Measurements from ENCODE around the gene LRRC46. TPM values are rescaled to one million over a fixed set of nuclear protein-coding genes. Genes with fewer than 3 reads are reported as not detected.

Gene LRRC46
- total RNA-seq, 1 donor from 2014 or later: 0.30 TPM

DNA sequence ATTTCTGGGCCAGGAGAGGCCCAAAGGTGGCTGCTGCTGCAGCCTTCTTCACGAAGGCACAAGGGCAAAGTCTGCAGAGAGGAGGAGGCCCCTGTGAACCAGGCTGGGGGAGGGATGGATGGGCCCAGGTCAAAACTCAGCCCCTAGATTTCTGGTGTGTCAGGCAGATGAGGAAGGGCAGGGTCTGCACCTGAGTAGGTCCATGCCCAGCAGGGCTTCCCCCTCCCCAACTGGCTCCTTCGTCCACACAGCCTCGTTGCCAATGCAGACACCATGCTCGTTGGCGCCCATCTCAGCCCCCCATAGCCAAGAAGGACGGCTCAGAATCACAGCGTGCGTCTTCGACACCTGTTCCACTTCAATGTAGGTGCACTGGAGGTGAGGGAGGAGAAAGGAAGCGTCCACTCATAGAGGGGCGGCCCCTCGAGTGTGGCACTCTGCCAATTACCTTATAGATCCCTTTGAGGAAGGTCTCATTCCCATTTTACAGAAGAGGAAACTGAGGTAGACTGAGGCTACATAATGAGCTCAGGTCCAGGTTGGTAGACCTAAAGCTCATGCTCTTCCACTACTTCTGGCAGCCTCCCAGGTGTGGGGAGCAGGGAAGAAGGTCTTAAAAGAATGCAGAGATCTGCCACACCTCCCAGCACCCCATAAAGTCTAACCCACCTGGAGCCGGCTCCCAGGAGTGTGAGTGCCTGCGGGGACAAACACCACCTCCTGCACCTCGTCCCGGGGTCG lies 8.7 kb downstream of the LRRC46 start:
- Mint-ChIP-seq H3K4me1 (ENCODE audit: low read depth, unreplicated experiment) (peaks cover 24% of the 10 kb centered on the region), H3K9me3 (ENCODE audit: unreplicated experiment) (no peaks in the 10 kb centered on the region), H3K27ac (ENCODE audit: unreplicated experiment) (no peak overlapping the region), H3K27me3 (ENCODE audit: low read depth, unreplicated experiment) (peaks cover 2% of the 10 kb centered on the region), H3K4me3 (ENCODE audit: unreplicated experiment) (peak overlapping the region; percentile 93), H3K36me3 (ENCODE audit: low read depth, unreplicated experiment) (peaks cover 11% of the 10 kb centered on the region)
- Histone ChIP-seq H3K79me2 (ENCODE audit: insufficient read depth, low read length) (no peaks in the 10 kb centered on the region), H3K4me2 (ENCODE audit: low read length) (peak overlapping the region; percentile 94), H3K9ac (ENCODE audit: low read length) (peak overlapping the region; percentile 83), H3K27me3 (ENCODE audit: insufficient read depth, low read length) (peaks cover 3% of the 10 kb centered on the region), H3K36me3 (ENCODE audit: insufficient read depth, low read length) (no peaks in the 10 kb centered on the region), H4K20me1 (ENCODE audit: insufficient read depth, low read length) (no peaks in the 10 kb centered on the region), H2AFZ (ENCODE audit: low read depth, low read length) (peak overlapping the region; percentile 94), H3K4me3 (ENCODE audit: insufficient read depth, low read depth, low read length) (peak overlapping the region; percentile 79), H3K9me3 (ENCODE audit: insufficient read depth, low read depth, low read length) (no peaks in the 10 kb centered on the region), H3K27ac (ENCODE audit: low read depth, low read length) (no peak overlapping the region), H3K4me1 (ENCODE audit: insufficient read depth, low read length) (peaks cover 20% of the 10 kb centered on the region)
- DNase-seq (ENCODE audit: low read depth) (no peak), FAIRE-seq (no peak)
- TF ChIP-seq CTCF (IDR thresholded peaks at IDR 0.05; ENCODE audit: insufficient read depth, low read depth, low read length): no peak
- TF ChIP-seq EZH2 (IDR thresholded peaks at IDR 0.05; ENCODE audit: insufficient read depth, low read length): no peak

- H3K27ac Mint-ChIP-seq (ENCODE audit: unreplicated experiment): peak within 1 kb of the TSS; percentile 77
- Histone ChIP-seq H3K27ac (ENCODE audit: low read depth, low read length) (no peak within 1 kb of the TSS), H4K20me1 (ENCODE audit: insufficient read depth, low read length) (no peaks in the 10 kb centered on the region), H2AFZ (ENCODE audit: low read depth, low read length) (peak within 1 kb of the TSS; percentile 94), H3K9me3 (ENCODE audit: insufficient read depth, low read depth, low read length) (no peaks in the 10 kb centered on the region), H3K4me2 (ENCODE audit: low read length) (peak within 1 kb of the TSS; percentile 94), H3K79me2 (ENCODE audit: insufficient read depth, low read length) (no peaks in the 10 kb centered on the region), H3K4me1 (ENCODE audit: insufficient read depth, low read length) (peaks cover 20% of the 10 kb centered on the region), H3K27me3 (ENCODE audit: insufficient read depth, low read length) (peaks cover 10% of the 10 kb centered on the region), H3K36me3 (ENCODE audit: insufficient read depth, low read length) (no peaks in the 10 kb centered on the region), H3K9ac (ENCODE audit: low read length) (peak within 1 kb of the TSS; percentile 83), H3K4me3 (ENCODE audit: insufficient read depth, low read depth, low read length) (peak within 1 kb of the TSS; percentile 79)
- H3K4me1 Mint-ChIP-seq (ENCODE audit: low read depth, unreplicated experiment): peaks cover 27% of the 10 kb centered on the region
- H3K9me3 Mint-ChIP-seq (ENCODE audit: unreplicated experiment): no peaks in the 10 kb centered on the region
- peaks cover 6% of the 10 kb centered on the region for H3K36me3 Mint-ChIP-seq (ENCODE audit: low read depth, unreplicated experiment)
- peaks cover 7% of the 10 kb centered on the region for H3K27me3 Mint-ChIP-seq (ENCODE audit: low read depth, unreplicated experiment)
- FAIRE-seq (no peak), DNase-seq (ENCODE audit: low read depth) (peak; percentile 42)
- peak within 1 kb of the TSS; percentile 93 for H3K4me3 Mint-ChIP-seq (ENCODE audit: unreplicated experiment)
- TF ChIP-seq EZH2 (IDR thresholded peaks at IDR 0.05; ENCODE audit: insufficient read depth, low read length) (no peak), CTCF (IDR thresholded peaks at IDR 0.05; ENCODE audit: insufficient read depth, low read depth, low read length) (peak; percentile 81)
Measured at GRCh38 chr17:47840742-47841487, 9.4 kb downstream of the LRRC46 start, which contains the start of gene SCRN2. SCRN2 (minus strand) TSS chr17:47841273; CDS start chr17:47840843, 430 bp downstream.
